K562 (cell line): ENCODE data around the gene ACHE. TPM values are rescaled to one million over a fixed set of nuclear protein-coding genes. Genes with fewer than 3 reads are reported as not detected.

ENCODE experiments used
- ETV5 ChIP-seq: sonication (generic); formaldehyde crosslinking; IDR thresholded peaks from 2 replicates; pipeline ENCODE4 v1.4.0; 2020; ENCODE audit warnings: low read depth, mild to moderate bottlenecking, missing genetic modification reagents
- FUS ChIP-seq: fragments of 200-400 bp; formaldehyde crosslinking; optimal IDR thresholded peaks from 2 replicates; pipeline ENCODE3; 2017; ENCODE audit warnings: low read depth, low read length
- NCOA2 ChIP-seq, 2 experiments: fragments of 450-650 bp; IDR thresholded peaks; 2 replicates each; pipeline ENCODE4 v1.6.1; 2018; ENCODE audit warnings: mild to moderate bottlenecking in 2 of 2, moderate library complexity in 1 of 2; ENCODE audit not compliant: partially characterized antibody in 2 of 2
- ZBTB11 ChIP-seq, 3 experiments: fragments of 200-800 bp in 1 of 3; fragments of 250-450 bp in 1 of 3; fragments of 450-650 bp in 1 of 3; sonication (Bioruptor Pico) in 1 of 3; sonication (Bioruptor generic) in 1 of 3; formaldehyde crosslinking in 1 of 3; IDR thresholded peaks; 2 replicates each; pipeline versions ENCODE4 v1.6.1 to v1.8.0; 2016 to 2022; ENCODE audit warnings: mild to moderate bottlenecking in 2 of 3, missing genetic modification characterization in 2 of 3, missing compliant biosample characterization in 1 of 3, moderate library complexity in 1 of 3
- ZNF407 ChIP-seq: fragments of 450-650 bp; IDR thresholded peaks from 2 replicates; pipeline ENCODE4 v1.6.1; 2016; ENCODE audit warnings: low read depth
- polyA plus RNA-seq, 8 experiments: library from polyadenylated mRNA; depleted of rRNA in 4 of 8; stranded (reverse) in 5 of 8; unstranded in 3 of 8; fragments of >200 nt; fragmentation: Nextera tagmentation in 2 of 8; fragmentation: Illumina TruSeq in 1 of 8; extraction: Ambion mirVana in 2 of 8; extraction: Trizol in 1 of 8; gene quantifications; 2 replicates each; pipeline versions ENCODE4 v1.2.1 to v1.2.3, GENCODE V29; 2011 to 2014; ENCODE audit warnings: inconsistent platforms in 1 of 8, missing spikeins in 1 of 8
- total RNA-seq, 7 experiments: library from RNA; depleted of rRNA in 6 of 7; stranded (reverse); fragments of >200 nt in 6 of 7; fragmentation: Illumina TruSeq in 2 of 7; extraction: Trizol in 2 of 7; gene quantifications; 2 replicates each; pipeline versions ENCODE4 v1.2.1 to v1.2.3, GENCODE V29; 2011 to 2021; ENCODE audit warnings: low replicate concordance in 1 of 7

ACHE gene
- total and polyA plus RNA-seq, 9 of the 15 experiments (the other 6 are each of a cell fraction or from before 2014, with no cell fraction given), result 0.04 to 8.8 (median 1.9) TPM

- TF ChIP-seq ZNF407, result peak; percentile 52; the same call in 1 of the 2 replicates
- 0 out of 6 replicates have a peak, but pooled peaks of 1 of the 3 experiments have one; percentile 32 for TF ChIP-seq ZBTB11 (CRISPR knock-in tag; IDR thresholded peaks at IDR 0.05)
- TF ChIP-seq FUS, result no peak
- TF ChIP-seq ETV5 (CRISPR knock-in tag), result no peak
- no peak for TF ChIP-seq NCOA2 (IDR thresholded peaks at IDR 0.05; ENCODE audit: partially characterized antibody in 2 of 2)
Observed at GRCh38 chr7:100895956-100896731, 456 bp upstream of the ACHE start (continued).
